ENCODE results near the gene LRRC45. TPM values are rescaled to one million over a fixed set of nuclear protein-coding genes. Genes with fewer than 3 reads are reported as not detected.

The LRRC45 gene
- total RNA-seq, 2 experiments from 2014 or later: 41.2 to 52.0 TPM

DNA sequence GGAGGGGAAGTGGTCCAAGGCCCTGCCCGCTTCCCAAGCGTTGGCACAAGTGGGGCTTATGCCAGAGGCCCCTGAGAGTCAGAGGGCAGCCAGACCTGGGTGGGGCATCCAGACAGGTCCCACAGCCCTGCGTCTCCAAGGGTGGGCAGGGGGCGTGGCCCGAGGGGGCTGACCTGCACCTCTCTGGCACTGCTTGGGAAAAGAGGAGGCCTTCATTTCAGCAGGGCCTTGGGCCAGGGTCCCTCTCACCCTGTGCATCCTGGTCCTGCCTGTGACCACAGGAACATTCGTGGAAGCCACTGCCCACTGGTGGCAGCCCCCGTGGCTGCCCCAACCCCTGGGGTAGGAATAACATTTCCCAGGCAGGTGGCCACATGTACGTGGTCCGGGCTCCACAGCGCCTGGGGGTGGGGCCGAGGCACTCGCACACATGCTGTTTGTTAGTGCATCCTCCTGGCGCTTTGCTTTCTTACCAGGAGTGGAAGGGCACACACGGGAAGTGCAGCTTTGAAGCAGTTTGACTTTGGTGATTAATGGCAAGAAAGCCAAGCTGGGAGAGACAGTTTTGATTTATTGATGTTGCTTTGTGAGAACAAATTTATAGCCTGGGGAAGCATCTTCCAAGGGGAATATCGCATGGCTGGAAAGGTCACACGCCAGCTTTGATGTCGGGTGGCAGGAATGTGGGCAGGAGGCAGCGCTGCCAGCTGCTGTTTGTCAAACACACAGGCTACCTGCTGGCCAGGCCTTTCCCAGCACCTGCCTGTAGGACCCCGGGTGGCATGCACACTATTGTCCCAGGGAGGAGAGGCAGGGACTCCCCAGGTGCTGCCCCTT lies 4.7 kb upstream of the LRRC45 start:
- Histone ChIP-seq H3K9me2 (ENCODE audit: insufficient read depth, low read length) (no peaks in the 10 kb centered on the region), H3K36me3 (ENCODE audit: insufficient read depth, low read length) (peaks cover 11% of the 10 kb centered on the region; the same call in 1 of the 2 replicates), H2AFZ (ENCODE audit: low read length) (no peak overlapping the region), H3K4me2 (ENCODE audit: low read length) (no peak overlapping the region), H3K79me2 (ENCODE audit: insufficient read depth, low read depth, low read length) (peaks cover 12% of the 10 kb centered on the region; the same call in 1 of the 2 replicates), H3K27ac (ENCODE audit: low read depth, low read length, poor library complexity, severe bottlenecking) (no peak overlapping the region), H3K4me3 (ENCODE audit: low read depth, low read length, poor library complexity, severe bottlenecking) (no peak overlapping the region), H3K9me3 (ENCODE audit: low read length) (no peaks in the 10 kb centered on the region), H4K20me1 (ENCODE audit: insufficient read depth, low read length) (no peaks in the 10 kb centered on the region), H3K4me1 (ENCODE audit: insufficient read depth, low read length, poor library complexity, severe bottlenecking) (peaks cover 22% of the 10 kb centered on the region)
- CTCF ChIA-PET (ENCODE audit: unreplicated experiment): no interaction called here
- DNase-seq (ENCODE audit: low spot score): no peak
- intact Hi-C loops (cut with micrococcal nuclease; ENCODE audit: unreplicated experiment): no loop called here
- TSS peak; percentile 91 for BruUV-seq (replicated peaks)
- TF ChIP-seq, protein P1, sequence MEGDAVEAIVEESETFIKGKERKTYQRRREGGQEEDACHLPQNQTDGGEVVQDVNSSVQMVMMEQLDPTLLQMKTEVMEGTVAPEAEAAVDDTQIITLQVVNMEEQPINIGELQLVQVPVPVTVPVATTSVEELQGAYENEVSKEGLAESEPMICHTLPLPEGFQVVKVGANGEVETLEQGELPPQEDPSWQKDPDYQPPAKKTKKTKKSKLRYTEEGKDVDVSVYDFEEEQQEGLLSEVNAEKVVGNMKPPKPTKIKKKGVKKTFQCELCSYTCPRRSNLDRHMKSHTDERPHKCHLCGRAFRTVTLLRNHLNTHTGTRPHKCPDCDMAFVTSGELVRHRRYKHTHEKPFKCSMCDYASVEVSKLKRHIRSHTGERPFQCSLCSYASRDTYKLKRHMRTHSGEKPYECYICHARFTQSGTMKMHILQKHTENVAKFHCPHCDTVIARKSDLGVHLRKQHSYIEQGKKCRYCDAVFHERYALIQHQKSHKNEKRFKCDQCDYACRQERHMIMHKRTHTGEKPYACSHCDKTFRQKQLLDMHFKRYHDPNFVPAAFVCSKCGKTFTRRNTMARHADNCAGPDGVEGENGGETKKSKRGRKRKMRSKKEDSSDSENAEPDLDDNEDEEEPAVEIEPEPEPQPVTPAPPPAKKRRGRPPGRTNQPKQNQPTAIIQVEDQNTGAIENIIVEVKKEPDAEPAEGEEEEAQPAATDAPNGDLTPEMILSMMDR (conservative IDR thresholded peaks at IDR 0.05; ENCODE audit: low read length): no peak
- POLR2A ChIA-PET: no interaction called here

DNA sequence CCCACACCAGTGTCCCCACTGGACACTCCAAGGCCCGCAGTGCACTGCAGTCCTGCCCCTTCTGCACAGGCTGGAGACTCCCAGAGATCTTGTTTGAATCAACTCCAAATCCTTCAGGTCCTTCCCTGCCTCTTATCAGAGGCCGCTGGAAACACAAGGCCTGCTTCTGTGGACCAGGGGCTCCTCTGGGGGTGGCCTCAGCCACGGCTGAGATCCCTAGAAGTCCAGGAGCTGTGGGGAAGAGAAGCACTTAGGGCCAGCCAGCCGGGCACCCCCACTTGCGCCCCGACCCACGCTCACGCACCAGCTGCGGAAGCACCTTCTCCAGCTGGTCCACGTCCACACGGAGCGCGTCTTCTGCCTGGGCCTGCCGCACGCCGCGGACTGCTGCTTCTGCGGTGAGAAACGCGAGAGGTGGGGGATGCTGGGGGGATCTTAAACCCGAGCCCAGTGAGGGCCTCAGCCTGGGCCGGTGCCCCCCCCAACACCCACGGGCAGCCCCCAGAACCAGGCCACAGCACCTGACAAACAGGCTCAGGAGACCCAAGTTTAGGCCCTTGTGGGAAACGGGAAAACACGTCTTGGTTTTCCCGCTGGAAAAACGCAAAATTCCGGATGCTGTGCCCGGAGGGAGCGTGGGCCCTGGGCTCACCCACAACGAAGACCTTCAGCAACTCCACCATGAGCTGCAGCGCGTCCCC lies 4.0 kb upstream of the LRRC45 start:
- H3K4me1 ChIP-seq (ENCODE audit: insufficient read depth, low read length, poor library complexity, severe bottlenecking): peaks cover 26% of the 10 kb centered on the region
- no TSS peak for BruUV-seq (replicated peaks)
- intact Hi-C loops (cut with micrococcal nuclease; ENCODE audit: unreplicated experiment): no loop called here
- POLR2A ChIA-PET: no interaction called here
- no peak overlapping the region for H3K4me3 ChIP-seq (ENCODE audit: low read depth, low read length, poor library complexity, severe bottlenecking)
- no peak for DNase-seq (ENCODE audit: low spot score)
- H3K79me2 ChIP-seq (ENCODE audit: insufficient read depth, low read depth, low read length): peaks cover 12% of the 10 kb centered on the region; the same call in 1 of the 2 replicates
- H2AFZ ChIP-seq (ENCODE audit: low read length): no peak overlapping the region
- CTCF ChIA-PET (ENCODE audit: unreplicated experiment): interaction anchor here (1.0 kb wide), 1 partner anchor 53 kb away, joined by 3 read pairs; no protein-coding TSS in a partner anchor
- no peak overlapping the region for H3K27ac ChIP-seq (ENCODE audit: low read depth, low read length, poor library complexity, severe bottlenecking)
- H3K9me2 ChIP-seq (ENCODE audit: insufficient read depth, low read length): no peaks in the 10 kb centered on the region
- H3K36me3 ChIP-seq (ENCODE audit: insufficient read depth, low read length): peaks cover 11% of the 10 kb centered on the region; the same call in 1 of the 2 replicates
- H3K4me2 ChIP-seq (ENCODE audit: low read length): no peak overlapping the region
- no peaks in the 10 kb centered on the region for H4K20me1 ChIP-seq (ENCODE audit: insufficient read depth, low read length)
- TF ChIP-seq, protein P1 (conservative IDR thresholded peaks at IDR 0.05; ENCODE audit: low read length): no peak
- TF ChIP-seq EZH2phosphoT487 (IDR thresholded peaks at IDR 0.05; ENCODE audit: borderline replicate concordance, low read depth, low read length): no peak
- H3K9me3 ChIP-seq (ENCODE audit: low read length): no peaks in the 10 kb centered on the region
